GM23338 (cell line): ENCODE data around the gene TMEM119. TPM values are rescaled to one million over a fixed set of nuclear protein-coding genes. Genes with fewer than 3 reads are reported as not detected.

ENCODE experiments used
- ATAC-seq: fragments of 200-7000 bp; cut with Tn5 transposase; 3 replicates; pipeline ENCODE4 v1.9.1; 2020
- DNase-seq: peaks from one replicate; pipeline ENCODE4 v3.0.0-alpha.2; 2015; ENCODE audit warnings: low spot score
- H2AFZ ChIP-seq: fragments of 200-600 bp; sonication (generic); 2 replicates; pipeline ENCODE4 v1.8.0; 2016; ENCODE audit warnings: antibody characterized with exemption, mild to moderate bottlenecking, moderate library complexity
- H3F3A ChIP-seq: fragments of 200-600 bp; sonication (generic); replicated peaks from 2 replicates; pipeline ENCODE4 v1.8.0; 2017; ENCODE audit warnings: antibody characterized with exemption, mixed run types, low read depth
- H3K27ac ChIP-seq: fragments of 200-600 bp; sonication (generic); 2 replicates; pipeline ENCODE4 v1.6.1; 2016; ENCODE audit warnings: low read depth
- H3K27me3 ChIP-seq: fragments of 200-600 bp; sonication (generic); 2 replicates; pipeline ENCODE4 v1.8.0; 2016; ENCODE audit warnings: mild to moderate bottlenecking, mixed run types, moderate library complexity; ENCODE audit not compliant: insufficient read depth
- H3K36me3 ChIP-seq: fragments of 200-600 bp; sonication (generic); 2 replicates; pipeline ENCODE4 v1.8.0; 2016; ENCODE audit warnings: mild to moderate bottlenecking; ENCODE audit not compliant: insufficient read depth
- H3K4me1 ChIP-seq: fragments of 200-600 bp; sonication (generic); 2 replicates; pipeline ENCODE4 v1.8.0; 2016; ENCODE audit warnings: mild to moderate bottlenecking, moderate library complexity; ENCODE audit not compliant: insufficient read depth
- H3K4me2 ChIP-seq: fragments of 200-600 bp; sonication (generic); 2 replicates; pipeline ENCODE4 v1.7.1; 2017; ENCODE audit warnings: mixed run types
- H3K4me3 ChIP-seq: fragments of 200-600 bp; sonication (generic); 2 replicates; pipeline ENCODE4 v1.6.1; 2016; ENCODE audit warnings: mixed run types
- H3K79me2 ChIP-seq: fragments of 200-600 bp; sonication (generic); replicated peaks from 2 replicates; pipeline ENCODE4 v1.8.0; 2017; ENCODE audit warnings: mild to moderate bottlenecking; ENCODE audit not compliant: insufficient read depth
- H3K9me2 ChIP-seq: fragments of 200-600 bp; sonication (generic); 2 replicates; pipeline ENCODE4 v1.8.0; 2017; ENCODE audit not compliant: insufficient read depth
- H4K20me1 ChIP-seq: fragments of 200-600 bp; sonication (generic); replicated peaks from 2 replicates; pipeline ENCODE4 v1.8.0; 2017; ENCODE audit warnings: mild to moderate bottlenecking; ENCODE audit not compliant: insufficient read depth
- H3K27ac Mint-ChIP-seq: 2 replicates; pipeline ENCODE4 v1.8.0; 2020; ENCODE audit warnings: inconsistent platforms, mild to moderate bottlenecking, moderate library complexity, mixed read lengths
- H3K27me3 Mint-ChIP-seq: 3 replicates; pipeline ENCODE4 v1.8.0; 2022; ENCODE audit warnings: low read depth, mild to moderate bottlenecking, moderate library complexity, mixed read lengths, inconsistent platforms; ENCODE audit not compliant: insufficient read depth, poor library complexity
- H3K36me3 Mint-ChIP-seq: 3 replicates; pipeline ENCODE4 v1.8.0; 2021; ENCODE audit warnings: low read depth, mild to moderate bottlenecking, inconsistent platforms, moderate library complexity, mixed read lengths
- H3K4me1 Mint-ChIP-seq: 3 replicates; pipeline ENCODE4 v1.8.0; 2020; ENCODE audit warnings: mild to moderate bottlenecking, inconsistent platforms, mixed read lengths
- H3K4me3 Mint-ChIP-seq: 3 replicates; pipeline ENCODE4 v1.8.0; 2021; ENCODE audit warnings: moderate library complexity, mild to moderate bottlenecking, inconsistent platforms, mixed read lengths
- H3K9me3 Mint-ChIP-seq: 3 replicates; pipeline ENCODE4 v1.8.0; 2020; ENCODE audit warnings: moderate library complexity, mild to moderate bottlenecking, inconsistent platforms, mixed read lengths
- CREB1 ChIP-seq: fragments of 250-450 bp; sonication (Bioruptor Pico); IDR thresholded peaks from 2 replicates; pipeline ENCODE4 v1.5.0; 2020; ENCODE audit warnings: low read depth, mild to moderate bottlenecking, moderate library complexity
- EZH2 ChIP-seq: fragments of 200-600 bp; sonication (generic); IDR thresholded peaks from one replicate; pipeline ENCODE4 v1.8.0; 2017; ENCODE audit warnings: antibody characterized with exemption, mild to moderate bottlenecking, low read depth; ENCODE audit not compliant: unreplicated experiment
- EZH2phosphoT487 ChIP-seq: fragments of 200-600 bp; sonication (generic); IDR thresholded peaks from one replicate; pipeline ENCODE4 v1.8.1; 2018; ENCODE audit warnings: antibody characterized with exemption; ENCODE audit not compliant: unreplicated experiment
- JUNB ChIP-seq: IDR thresholded peaks from one replicate; pipeline ENCODE4 v1.6.1; 2016; ENCODE audit warnings: antibody characterized with exemption; ENCODE audit not compliant: unreplicated experiment
- NANOG ChIP-seq: IDR thresholded peaks from 2 replicates; pipeline ENCODE4 v1.6.1; 2016; ENCODE audit warnings: antibody characterized with exemption, borderline replicate concordance
- POLR2AphosphoS5 ChIP-seq: IDR thresholded peaks from 2 replicates; pipeline ENCODE4 v1.6.1; 2016; ENCODE audit warnings: antibody characterized with exemption, low read depth
- STAT1 ChIP-seq: IDR thresholded peaks from one replicate; pipeline ENCODE4 v1.6.1; 2016; ENCODE audit warnings: antibody characterized with exemption; ENCODE audit not compliant: unreplicated experiment
- ZNF331 ChIP-seq: fragments of 250-450 bp; sonication (Bioruptor Pico); IDR thresholded peaks from 2 replicates; pipeline ENCODE4 v1.5.0; 2020; ENCODE audit warnings: low read depth, mild to moderate bottlenecking, moderate library complexity
- polyA plus RNA-seq: library from polyadenylated mRNA; unstranded; fragments of >200 nt; fragmentation: Nextera tagmentation; extraction: Ambion mirVana; gene quantifications from 2 replicates; pipeline ENCODE4 v1.2.1, GENCODE V29; 2016
- total RNA-seq: library from RNA; depleted of rRNA; stranded (reverse); fragments of >200 nt; shearing (Covaris generic); gene quantifications from 2 replicates; pipeline ENCODE4 v1.2.3, GENCODE V29; 2014
- TF ChIP-seq, protein P1 (sequence below): fragments of 250-450 bp; sonication (Bioruptor Pico); IDR thresholded peaks from 2 replicates; pipeline ENCODE4 v1.5.0; 2020; ENCODE audit warnings: mild to moderate bottlenecking, moderate library complexity
- TF ChIP-seq, protein P2 (sequence below): IDR thresholded peaks from 2 replicates; pipeline ENCODE4 v1.6.1; 2016; ENCODE audit warnings: antibody characterized with exemption
- TF ChIP-seq, protein P3 (sequence below): IDR thresholded peaks from one replicate; pipeline ENCODE4 v1.6.1; 2018; ENCODE audit warnings: antibody characterized with exemption; ENCODE audit not compliant: unreplicated experiment
- TF ChIP-seq, protein P4 (sequence below), 2 experiments: fragments of 200-600 bp in 1 of 2; sonication (generic) in 1 of 2; conservative IDR thresholded peaks; 2 replicates each; pipeline versions ENCODE4 v1.5.1 to v1.6.1; 2016 to 2017; ENCODE audit warnings: antibody characterized with exemption in 2 of 2, low read depth in 2 of 2, mild to moderate bottlenecking in 2 of 2, moderate library complexity in 1 of 2

Gene TMEM119
- total and polyA plus RNA-seq, 2 experiments from 2014 or later: 0.06 to 0.07 TPM

DNA sequence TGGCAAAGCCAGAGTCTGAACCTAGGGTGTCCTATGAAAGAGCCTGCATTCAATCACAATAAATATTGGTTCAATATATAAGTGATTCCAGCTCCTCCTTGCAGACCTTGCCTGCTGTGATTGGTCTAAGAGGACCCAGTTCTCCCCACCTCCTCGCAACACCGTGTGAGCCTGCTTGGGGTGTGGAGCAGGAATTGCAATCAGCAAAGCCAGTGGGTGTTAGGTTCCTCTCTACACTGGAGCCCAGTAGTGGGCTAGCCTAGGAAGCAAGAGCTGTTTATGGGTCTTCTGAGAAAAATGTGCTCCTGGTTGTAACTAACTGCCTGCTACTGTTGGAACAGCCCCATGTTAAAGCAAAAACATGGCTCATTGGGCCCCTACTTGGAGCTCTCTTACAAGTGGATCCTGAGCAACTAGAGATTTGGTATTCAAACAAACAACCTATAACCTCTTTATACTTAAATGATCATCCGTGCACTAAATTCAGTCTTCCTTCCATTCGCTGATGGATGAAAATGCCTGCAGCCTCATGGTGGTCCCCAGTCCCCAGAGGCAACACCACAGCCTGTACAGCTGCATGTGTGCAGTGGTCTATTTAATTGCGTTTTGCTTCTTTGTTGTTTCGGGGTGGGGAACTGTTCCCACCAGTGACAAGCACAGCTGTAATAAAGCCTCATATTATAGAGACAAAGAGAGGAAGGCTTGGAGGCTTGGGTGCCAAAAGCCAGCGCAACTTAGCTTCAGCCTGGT, 39.5 kb upstream of the TMEM119 start:
- no peak overlapping the region for H3K4me3 Mint-ChIP-seq
- no peak for TF ChIP-seq STAT1
- no peak for TF ChIP-seq EZH2
- TF ChIP-seq EZH2phosphoT487: no peak
- no peak for TF ChIP-seq NANOG
- TF ChIP-seq JUNB: no peak
- TF ChIP-seq, protein P1, sequence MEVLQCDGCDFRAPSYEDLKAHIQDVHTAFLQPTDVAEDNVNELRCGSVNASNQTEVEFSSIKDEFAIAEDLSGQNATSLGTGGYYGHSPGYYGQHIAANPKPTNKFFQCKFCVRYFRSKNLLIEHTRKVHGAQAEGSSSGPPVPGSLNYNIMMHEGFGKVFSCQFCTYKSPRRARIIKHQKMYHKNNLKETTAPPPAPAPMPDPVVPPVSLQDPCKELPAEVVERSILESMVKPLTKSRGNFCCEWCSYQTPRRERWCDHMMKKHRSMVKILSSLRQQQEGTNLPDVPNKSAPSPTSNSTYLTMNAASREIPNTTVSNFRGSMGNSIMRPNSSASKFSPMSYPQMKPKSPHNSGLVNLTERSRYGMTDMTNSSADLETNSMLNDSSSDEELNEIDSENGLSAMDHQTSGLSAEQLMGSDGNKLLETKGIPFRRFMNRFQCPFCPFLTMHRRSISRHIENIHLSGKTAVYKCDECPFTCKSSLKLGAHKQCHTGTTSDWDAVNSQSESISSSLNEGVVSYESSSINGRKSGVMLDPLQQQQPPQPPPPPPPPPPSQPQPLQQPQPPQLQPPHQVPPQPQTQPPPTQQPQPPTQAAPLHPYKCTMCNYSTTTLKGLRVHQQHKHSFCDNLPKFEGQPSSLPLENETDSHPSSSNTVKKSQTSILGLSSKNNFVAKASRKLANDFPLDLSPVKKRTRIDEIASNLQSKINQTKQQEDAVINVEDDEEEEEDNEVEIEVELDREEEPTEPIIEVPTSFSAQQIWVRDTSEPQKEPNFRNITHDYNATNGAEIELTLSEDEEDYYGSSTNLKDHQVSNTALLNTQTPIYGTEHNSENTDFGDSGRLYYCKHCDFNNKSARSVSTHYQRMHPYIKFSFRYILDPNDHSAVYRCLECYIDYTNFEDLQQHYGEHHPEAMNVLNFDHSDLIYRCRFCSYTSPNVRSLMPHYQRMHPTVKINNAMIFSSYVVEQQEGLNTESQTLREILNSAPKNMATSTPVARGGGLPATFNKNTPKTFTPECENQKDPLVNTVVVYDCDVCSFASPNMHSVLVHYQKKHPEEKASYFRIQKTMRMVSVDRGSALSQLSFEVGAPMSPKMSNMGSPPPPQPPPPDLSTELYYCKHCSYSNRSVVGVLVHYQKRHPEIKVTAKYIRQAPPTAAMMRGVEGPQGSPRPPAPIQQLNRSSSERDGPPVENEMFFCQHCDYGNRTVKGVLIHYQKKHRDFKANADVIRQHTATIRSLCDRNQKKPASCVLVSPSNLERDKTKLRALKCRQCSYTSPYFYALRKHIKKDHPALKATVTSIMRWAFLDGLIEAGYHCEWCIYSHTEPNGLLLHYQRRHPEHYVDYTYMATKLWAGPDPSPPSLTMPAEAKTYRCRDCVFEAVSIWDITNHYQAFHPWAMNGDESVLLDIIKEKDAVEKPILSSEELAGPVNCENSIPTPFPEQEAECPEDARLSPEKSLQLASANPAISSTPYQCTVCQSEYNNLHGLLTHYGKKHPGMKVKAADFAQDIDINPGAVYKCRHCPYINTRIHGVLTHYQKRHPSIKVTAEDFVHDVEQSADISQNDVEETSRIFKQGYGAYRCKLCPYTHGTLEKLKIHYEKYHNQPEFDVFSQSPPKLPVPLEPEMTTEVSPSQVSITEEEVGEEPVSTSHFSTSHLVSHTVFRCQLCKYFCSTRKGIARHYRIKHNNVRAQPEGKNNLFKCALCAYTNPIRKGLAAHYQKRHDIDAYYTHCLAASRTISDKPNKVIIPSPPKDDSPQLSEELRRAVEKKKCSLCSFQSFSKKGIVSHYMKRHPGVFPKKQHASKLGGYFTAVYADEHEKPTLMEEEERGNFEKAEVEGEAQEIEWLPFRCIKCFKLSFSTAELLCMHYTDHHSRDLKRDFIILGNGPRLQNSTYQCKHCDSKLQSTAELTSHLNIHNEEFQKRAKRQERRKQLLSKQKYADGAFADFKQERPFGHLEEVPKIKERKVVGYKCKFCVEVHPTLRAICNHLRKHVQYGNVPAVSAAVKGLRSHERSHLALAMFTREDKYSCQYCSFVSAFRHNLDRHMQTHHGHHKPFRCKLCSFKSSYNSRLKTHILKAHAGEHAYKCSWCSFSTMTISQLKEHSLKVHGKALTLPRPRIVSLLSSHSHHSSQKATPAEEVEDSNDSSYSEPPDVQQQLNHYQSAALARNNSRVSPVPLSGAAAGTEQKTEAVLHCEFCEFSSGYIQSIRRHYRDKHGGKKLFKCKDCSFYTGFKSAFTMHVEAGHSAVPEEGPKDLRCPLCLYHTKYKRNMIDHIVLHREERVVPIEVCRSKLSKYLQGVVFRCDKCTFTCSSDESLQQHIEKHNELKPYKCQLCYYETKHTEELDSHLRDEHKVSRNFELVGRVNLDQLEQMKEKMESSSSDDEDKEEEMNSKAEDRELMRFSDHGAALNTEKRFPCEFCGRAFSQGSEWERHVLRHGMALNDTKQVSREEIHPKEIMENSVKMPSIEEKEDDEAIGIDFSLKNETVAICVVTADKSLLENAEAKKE (CRISPR knock-in tag): no peak
- TF ChIP-seq CREB1 (CRISPR knock-in tag): no peak
- TF ChIP-seq, protein P2, sequence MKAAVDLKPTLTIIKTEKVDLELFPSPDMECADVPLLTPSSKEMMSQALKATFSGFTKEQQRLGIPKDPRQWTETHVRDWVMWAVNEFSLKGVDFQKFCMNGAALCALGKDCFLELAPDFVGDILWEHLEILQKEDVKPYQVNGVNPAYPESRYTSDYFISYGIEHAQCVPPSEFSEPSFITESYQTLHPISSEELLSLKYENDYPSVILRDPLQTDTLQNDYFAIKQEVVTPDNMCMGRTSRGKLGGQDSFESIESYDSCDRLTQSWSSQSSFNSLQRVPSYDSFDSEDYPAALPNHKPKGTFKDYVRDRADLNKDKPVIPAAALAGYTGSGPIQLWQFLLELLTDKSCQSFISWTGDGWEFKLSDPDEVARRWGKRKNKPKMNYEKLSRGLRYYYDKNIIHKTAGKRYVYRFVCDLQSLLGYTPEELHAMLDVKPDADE: no peak
- TF ChIP-seq, protein P3, sequence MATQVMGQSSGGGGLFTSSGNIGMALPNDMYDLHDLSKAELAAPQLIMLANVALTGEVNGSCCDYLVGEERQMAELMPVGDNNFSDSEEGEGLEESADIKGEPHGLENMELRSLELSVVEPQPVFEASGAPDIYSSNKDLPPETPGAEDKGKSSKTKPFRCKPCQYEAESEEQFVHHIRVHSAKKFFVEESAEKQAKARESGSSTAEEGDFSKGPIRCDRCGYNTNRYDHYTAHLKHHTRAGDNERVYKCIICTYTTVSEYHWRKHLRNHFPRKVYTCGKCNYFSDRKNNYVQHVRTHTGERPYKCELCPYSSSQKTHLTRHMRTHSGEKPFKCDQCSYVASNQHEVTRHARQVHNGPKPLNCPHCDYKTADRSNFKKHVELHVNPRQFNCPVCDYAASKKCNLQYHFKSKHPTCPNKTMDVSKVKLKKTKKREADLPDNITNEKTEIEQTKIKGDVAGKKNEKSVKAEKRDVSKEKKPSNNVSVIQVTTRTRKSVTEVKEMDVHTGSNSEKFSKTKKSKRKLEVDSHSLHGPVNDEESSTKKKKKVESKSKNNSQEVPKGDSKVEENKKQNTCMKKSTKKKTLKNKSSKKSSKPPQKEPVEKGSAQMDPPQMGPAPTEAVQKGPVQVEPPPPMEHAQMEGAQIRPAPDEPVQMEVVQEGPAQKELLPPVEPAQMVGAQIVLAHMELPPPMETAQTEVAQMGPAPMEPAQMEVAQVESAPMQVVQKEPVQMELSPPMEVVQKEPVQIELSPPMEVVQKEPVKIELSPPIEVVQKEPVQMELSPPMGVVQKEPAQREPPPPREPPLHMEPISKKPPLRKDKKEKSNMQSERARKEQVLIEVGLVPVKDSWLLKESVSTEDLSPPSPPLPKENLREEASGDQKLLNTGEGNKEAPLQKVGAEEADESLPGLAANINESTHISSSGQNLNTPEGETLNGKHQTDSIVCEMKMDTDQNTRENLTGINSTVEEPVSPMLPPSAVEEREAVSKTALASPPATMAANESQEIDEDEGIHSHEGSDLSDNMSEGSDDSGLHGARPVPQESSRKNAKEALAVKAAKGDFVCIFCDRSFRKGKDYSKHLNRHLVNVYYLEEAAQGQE: no peak
- no peak for TF ChIP-seq ZNF331
- TF ChIP-seq, protein P4, sequence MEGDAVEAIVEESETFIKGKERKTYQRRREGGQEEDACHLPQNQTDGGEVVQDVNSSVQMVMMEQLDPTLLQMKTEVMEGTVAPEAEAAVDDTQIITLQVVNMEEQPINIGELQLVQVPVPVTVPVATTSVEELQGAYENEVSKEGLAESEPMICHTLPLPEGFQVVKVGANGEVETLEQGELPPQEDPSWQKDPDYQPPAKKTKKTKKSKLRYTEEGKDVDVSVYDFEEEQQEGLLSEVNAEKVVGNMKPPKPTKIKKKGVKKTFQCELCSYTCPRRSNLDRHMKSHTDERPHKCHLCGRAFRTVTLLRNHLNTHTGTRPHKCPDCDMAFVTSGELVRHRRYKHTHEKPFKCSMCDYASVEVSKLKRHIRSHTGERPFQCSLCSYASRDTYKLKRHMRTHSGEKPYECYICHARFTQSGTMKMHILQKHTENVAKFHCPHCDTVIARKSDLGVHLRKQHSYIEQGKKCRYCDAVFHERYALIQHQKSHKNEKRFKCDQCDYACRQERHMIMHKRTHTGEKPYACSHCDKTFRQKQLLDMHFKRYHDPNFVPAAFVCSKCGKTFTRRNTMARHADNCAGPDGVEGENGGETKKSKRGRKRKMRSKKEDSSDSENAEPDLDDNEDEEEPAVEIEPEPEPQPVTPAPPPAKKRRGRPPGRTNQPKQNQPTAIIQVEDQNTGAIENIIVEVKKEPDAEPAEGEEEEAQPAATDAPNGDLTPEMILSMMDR (conservative IDR thresholded peaks at IDR 0.05; ENCODE audit: low read depth in 2 of 2): no peak
- TF ChIP-seq POLR2AphosphoS5: no peak
- DNase-seq: no peak
- no peaks in the 10 kb centered on the region for H3K36me3 ChIP-seq
- no peaks in the 10 kb centered on the region for H4K20me1 ChIP-seq
- H3K27me3 Mint-ChIP-seq: peaks cover 15% of the 10 kb centered on the region
- peaks cover 54% of the 10 kb centered on the region for H3K4me1 Mint-ChIP-seq
- H3K36me3 Mint-ChIP-seq: no peaks in the 10 kb centered on the region
- H3K27ac Mint-ChIP-seq: peak overlapping the region; percentile 36; the same call in 1 of the 2 replicates
- H3K4me1 ChIP-seq: peaks cover 44% of the 10 kb centered on the region
- peak overlapping the region; percentile 56; the same call in 1 of the 2 replicates for H3K4me2 ChIP-seq
- H3K9me2 ChIP-seq: peaks cover 4% of the 10 kb centered on the region; the same call in 1 of the 2 replicates
- no peaks in the 10 kb centered on the region for H3K79me2 ChIP-seq
- H3K27ac ChIP-seq: peak overlapping the region; percentile 94; the same call in 1 of the 2 replicates
- H3K9me3 Mint-ChIP-seq: no peaks in the 10 kb centered on the region
- peak overlapping the region; percentile 26; the same call in 1 of the 2 replicates for H3K4me3 ChIP-seq
- ATAC-seq: peak; percentile 20
- H3F3A ChIP-seq: 0 out of 2 replicates have a peak, but pooled peaks cover 8% of the 10 kb centered on the region
- peak overlapping the region; percentile 30; the same call in 1 of the 2 replicates for H2AFZ ChIP-seq
- no peaks in the 10 kb centered on the region for H3K27me3 ChIP-seq
